Right atrium auricular region (tissue), 2 donors: ENCODE measurements around the gene IL12RB1. TPM values are rescaled to one million over a fixed set of nuclear protein-coding genes. Genes with fewer than 3 reads are reported as not detected.
A peak's percentile ranks its signal among the peaks of the same experiment; 100 is the strongest.
"Not testable (repeated sequence)": the region's sequence is repeated elsewhere in the genome, so short reads cannot be mapped to it uniquely, and the experiment has no call there.

ENCODE experiments used
- DNase-seq: peaks from one replicate; pipeline ENCODE4 v3.0.0-alpha.2; 2019; ENCODE audit warnings: low spot score
- H3K27ac ChIP-seq, 2 donors: fragments of 200-600 bp; sonication (generic); 1 replicate in 1 of 2; 2 replicates in 1 of 2; pipeline ENCODE4 v1.5.1; 2016 to 2019
- H3K27me3 ChIP-seq, 2 donors: fragments of 200-600 bp; sonication (generic); one replicate each; pipeline versions ENCODE4 v1.5.1 to v1.6.0; 2017 to 2019
- H3K36me3 ChIP-seq: fragments of 200-600 bp; sonication (generic); one replicate; pipeline ENCODE4 v1.5.1; 2016
- H3K4me1 ChIP-seq, 2 donors: fragments of 200-600 bp; sonication (generic); one replicate each; pipeline versions ENCODE4 v1.5.1 to v1.6.0; 2017 to 2019
- H3K4me3 ChIP-seq, 2 donors: fragments of 200-600 bp; sonication (generic); 1 replicate in 1 of 2; 2 replicates in 1 of 2; pipeline ENCODE4 v1.5.1; 2017 to 2019; ENCODE audit warnings: mild to moderate bottlenecking in 1 of 2, moderate library complexity in 1 of 2
- H3K9me3 ChIP-seq, 2 donors: fragments of 200-600 bp; sonication (generic); one replicate each; pipeline ENCODE4 v1.5.1; 2019
- total RNA-seq, 2 donors: library from RNA; depleted of rRNA; stranded (reverse); fragments of >200 nt; gene quantifications; one replicate each; pipeline ENCODE4 v1.1.0, GENCODE V29; 2016
- TF ChIP-seq, protein P1 (sequence below), 2 donors: fragments of 200-600 bp; sonication (generic); IDR thresholded peaks; one replicate each; pipeline ENCODE4 v1.5.1; 2019; ENCODE audit warnings: antibody characterized with exemption in 2 of 2

IL12RB1 gene
- total RNA-seq, 2 donors from 2014 or later, result 0.22 to 0.75 TPM

GRCh38 chr19:18041054-18041453 lies 45.7 kb downstream of the IL12RB1 start:
- H3K36me3 ChIP-seq, result no peaks in the 10 kb centered on the region
- TF ChIP-seq, protein P1, sequence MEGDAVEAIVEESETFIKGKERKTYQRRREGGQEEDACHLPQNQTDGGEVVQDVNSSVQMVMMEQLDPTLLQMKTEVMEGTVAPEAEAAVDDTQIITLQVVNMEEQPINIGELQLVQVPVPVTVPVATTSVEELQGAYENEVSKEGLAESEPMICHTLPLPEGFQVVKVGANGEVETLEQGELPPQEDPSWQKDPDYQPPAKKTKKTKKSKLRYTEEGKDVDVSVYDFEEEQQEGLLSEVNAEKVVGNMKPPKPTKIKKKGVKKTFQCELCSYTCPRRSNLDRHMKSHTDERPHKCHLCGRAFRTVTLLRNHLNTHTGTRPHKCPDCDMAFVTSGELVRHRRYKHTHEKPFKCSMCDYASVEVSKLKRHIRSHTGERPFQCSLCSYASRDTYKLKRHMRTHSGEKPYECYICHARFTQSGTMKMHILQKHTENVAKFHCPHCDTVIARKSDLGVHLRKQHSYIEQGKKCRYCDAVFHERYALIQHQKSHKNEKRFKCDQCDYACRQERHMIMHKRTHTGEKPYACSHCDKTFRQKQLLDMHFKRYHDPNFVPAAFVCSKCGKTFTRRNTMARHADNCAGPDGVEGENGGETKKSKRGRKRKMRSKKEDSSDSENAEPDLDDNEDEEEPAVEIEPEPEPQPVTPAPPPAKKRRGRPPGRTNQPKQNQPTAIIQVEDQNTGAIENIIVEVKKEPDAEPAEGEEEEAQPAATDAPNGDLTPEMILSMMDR (IDR thresholded peaks at IDR 0.05), result no peak
- no peak overlapping the region for H3K4me3 ChIP-seq
- no peaks in the 10 kb centered on the region for H3K27me3 ChIP-seq
- no peak overlapping the region for H3K27ac ChIP-seq
- no peak for DNase-seq
- H3K9me3 ChIP-seq, result no peaks in the 10 kb centered on the region
- H3K4me1 ChIP-seq, result peaks cover 0 to 18% of the 10 kb centered on the region in 2 donors

- H3K27ac ChIP-seq, result peak overlapping the region in 1 of 2 donors; percentile 51
- H3K4me1 ChIP-seq, H3K27me3 ChIP-seq, H3K9me3 ChIP-seq, H3K4me3 ChIP-seq, DNase-seq, H3K36me3 ChIP-seq: not testable (repeated sequence)
These were observed 54.6 kb downstream of the IL12RB1 start for GRCh38 chr19:18032102-18032501.

DNA sequence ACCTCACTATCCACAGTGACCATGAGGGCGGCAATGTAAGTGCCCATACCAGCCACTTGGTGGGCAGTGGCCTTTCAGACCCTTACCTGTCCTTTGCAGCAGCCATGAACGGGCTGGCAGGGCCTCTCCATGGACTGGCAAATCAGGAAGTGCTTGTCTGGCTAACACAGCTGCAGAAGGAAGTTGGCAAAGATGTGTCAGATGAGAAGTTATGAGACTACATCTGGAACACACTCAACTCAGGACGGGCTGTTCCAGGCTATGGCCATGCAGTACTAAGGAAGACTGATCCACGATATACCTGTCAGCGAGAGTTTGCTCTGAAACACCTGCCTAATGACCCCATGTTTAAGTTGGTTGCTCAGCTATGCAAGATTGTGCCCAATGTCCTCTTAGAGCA lies 55.3 kb downstream of the IL12RB1 start:
- not testable (repeated sequence) for DNase-seq, H3K4me3 ChIP-seq, H3K27me3 ChIP-seq, H3K4me1 ChIP-seq, H3K36me3 ChIP-seq, H3K9me3 ChIP-seq
- H3K27ac ChIP-seq, result peak overlapping the region in 1 of 2 donors; percentile 51

DNA sequence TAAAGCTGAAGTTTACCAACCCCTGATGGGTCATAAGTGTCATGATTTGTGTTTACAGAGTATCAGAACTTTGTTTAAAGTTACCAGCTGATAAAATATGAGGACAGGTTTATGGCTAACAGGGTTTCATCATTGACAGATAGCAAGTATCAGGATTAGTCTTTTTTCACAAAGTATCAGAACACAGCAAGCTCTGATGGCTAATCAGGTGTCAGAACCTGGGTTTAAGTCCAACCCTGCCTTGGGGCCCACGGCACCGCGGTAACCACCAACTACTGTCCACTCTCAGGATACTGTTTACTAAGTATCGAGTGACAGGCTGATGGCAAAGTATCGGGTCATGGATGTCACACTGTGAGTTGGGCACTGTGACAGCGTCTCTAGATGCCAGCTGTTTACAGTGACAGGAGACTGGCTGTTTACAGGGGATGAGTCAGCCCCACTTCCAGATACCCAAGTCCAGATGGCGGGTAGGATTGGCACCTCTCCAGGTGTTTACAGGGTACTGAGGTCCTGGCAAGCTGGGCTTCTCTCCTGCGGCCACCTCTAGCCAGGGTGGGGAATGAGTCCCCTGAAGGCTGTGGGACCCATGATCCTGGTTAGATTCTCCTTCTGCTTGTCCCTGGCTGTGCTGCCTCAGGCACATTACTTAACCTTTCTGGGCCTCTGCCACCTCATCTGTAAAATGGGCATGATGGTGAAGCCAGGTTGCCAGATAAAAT lies 57.0 kb downstream of the IL12RB1 start:
- Histone ChIP-seq H3K27ac (peak overlapping the region; percentile 37 to 78), H3K36me3 (no peaks in the 10 kb centered on the region), H3K4me3 (no peak overlapping the region), H3K9me3 (no peaks in the 10 kb centered on the region), H3K27me3 (no peaks in the 10 kb centered on the region), H3K4me1 (peaks cover 0 to 10% of the 10 kb centered on the region in 2 donors)
- DNase-seq, result peak; percentile 70
- TF ChIP-seq, protein P1 (IDR thresholded peaks at IDR 0.05), result no peak

DNA sequence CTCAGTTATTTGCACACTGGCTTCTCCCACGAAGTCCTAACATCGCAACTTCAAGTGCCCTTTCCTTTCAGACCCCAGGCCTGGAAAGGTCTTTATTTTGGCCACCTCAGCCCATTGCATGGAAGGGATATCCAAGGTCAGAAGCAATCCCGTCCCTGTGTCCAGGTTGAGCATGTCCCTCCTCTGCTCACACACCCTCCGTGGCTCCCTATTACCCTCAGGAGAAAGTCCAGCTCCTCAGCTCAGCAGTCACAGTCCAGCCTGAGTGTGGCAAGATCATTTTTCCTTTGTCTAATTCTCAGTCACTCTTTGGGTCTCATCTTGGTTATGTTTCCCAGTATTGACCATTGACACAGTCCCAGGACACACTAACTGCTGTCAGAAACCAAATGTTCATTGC lies 59.6 kb downstream of the IL12RB1 start:
- no peaks in the 10 kb centered on the region for H3K9me3 ChIP-seq
- H3K27me3 ChIP-seq, result no peaks in the 10 kb centered on the region
- H3K4me1 ChIP-seq, result peaks cover 0 to 35% of the 10 kb centered on the region in 2 donors
- no peak overlapping the region for H3K4me3 ChIP-seq
- no peak overlapping the region for H3K27ac ChIP-seq
- no peaks in the 10 kb centered on the region for H3K36me3 ChIP-seq
- no peak for DNase-seq
- TF ChIP-seq, protein P1 (IDR thresholded peaks at IDR 0.05), result no peak

DNA sequence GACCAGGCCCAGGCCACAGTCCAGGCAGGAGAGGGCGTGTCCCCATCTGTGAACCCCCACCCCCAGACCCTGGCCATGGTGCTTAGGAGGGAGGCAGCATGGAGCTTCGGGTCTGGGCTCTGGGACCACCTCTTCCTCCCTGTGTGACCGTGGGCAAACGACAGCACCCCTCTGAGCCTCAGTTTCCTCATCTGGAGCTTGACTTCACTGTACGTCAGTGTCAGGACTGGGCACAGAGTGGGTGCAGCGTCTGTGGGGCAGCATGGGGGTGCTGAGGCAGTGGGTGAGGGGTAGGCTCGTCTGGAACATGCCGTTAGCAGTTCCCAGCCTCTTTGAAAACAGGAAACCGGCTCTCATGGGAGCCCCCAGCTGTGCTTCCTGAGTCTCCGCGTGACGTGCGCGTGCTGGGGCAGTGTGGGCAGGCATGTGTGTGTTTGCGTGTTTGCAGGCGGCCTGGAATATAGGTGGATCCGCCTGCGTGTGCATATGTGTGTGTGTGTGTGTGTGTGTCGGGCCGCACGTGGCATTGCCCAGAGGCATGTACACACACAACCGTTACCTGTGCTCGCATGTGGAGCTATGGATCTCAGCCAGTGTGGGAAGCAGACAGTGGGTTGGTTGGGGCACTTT lies 63.0 kb downstream of the IL12RB1 start:
- TF ChIP-seq, protein P1 (IDR thresholded peaks at IDR 0.05), result no peak
- H3K27me3 ChIP-seq, result no peaks in the 10 kb centered on the region
- no peaks in the 10 kb centered on the region for H3K36me3 ChIP-seq
- H3K27ac ChIP-seq, result peak overlapping the region; percentile 91 to 93
- H3K4me3 ChIP-seq, result no peak overlapping the region
- peak; percentile 96 for DNase-seq
- H3K4me1 ChIP-seq, result peaks cover 0 to 61% of the 10 kb centered on the region in 2 donors
- no peaks in the 10 kb centered on the region for H3K9me3 ChIP-seq
